Stimulated activated naive CD8-positive, alpha-beta T cell treated with anti-CD3 and anti-CD28 coated beads, Interleukin-15, amount 100 ng/mL, for 72 hours (primary cell): Measurements from ENCODE around the gene FRS2.
"Not testable (repeated sequence)": the region's sequence is repeated elsewhere in the genome, so short reads cannot be mapped to it uniquely, and the experiment has no call there.

ENCODE experiments used
- ATAC-seq: fragments of 150-1000 bp; cut with Tn5 transposase; 2 replicates; pipeline ENCODE4 v1.10.0; 2021; ENCODE audit warnings: mild to moderate bottlenecking, moderate library complexity
- DNase-seq, 2 donors: peaks; one replicate each; pipeline ENCODE4 v3.0.0; 2021 to 2022
- H3K27ac Mint-ChIP-seq, 2 donors: one replicate each; pipeline ENCODE4 v1.8.0; 2022; ENCODE audit warnings: mild to moderate bottlenecking in 2 of 2, mixed read lengths in 2 of 2, moderate library complexity in 2 of 2
- H3K27me3 Mint-ChIP-seq: one replicate; pipeline ENCODE4 v1.8.0; 2022; ENCODE audit warnings: mixed read lengths
- H3K4me1 Mint-ChIP-seq: one replicate; pipeline ENCODE4 v1.8.0; 2022; ENCODE audit warnings: mild to moderate bottlenecking, mixed read lengths
- H3K4me3 Mint-ChIP-seq, 2 donors: one replicate each; pipeline ENCODE4 v1.8.0; 2022; ENCODE audit warnings: mild to moderate bottlenecking in 2 of 2, mixed read lengths in 2 of 2, moderate library complexity in 1 of 2
- H3K9me3 Mint-ChIP-seq, 2 donors: one replicate each; pipeline ENCODE4 v1.8.0; 2022; ENCODE audit warnings: mixed read lengths in 2 of 2

The FRS2 gene

GRCh38 chr12:69600804-69601203, 130.6 kb downstream of the FRS2 start:
- no peak overlapping the region for H3K4me3 Mint-ChIP-seq
- H3K27me3 Mint-ChIP-seq: no peaks in the 10 kb centered on the region
- DNase-seq (no peak), ATAC-seq (no peak)
- H3K27ac Mint-ChIP-seq: peak overlapping the region in 1 of 2 donors; percentile 45
- no peaks in the 10 kb centered on the region for H3K4me1 Mint-ChIP-seq
- no peaks in the 10 kb centered on the region for H3K9me3 Mint-ChIP-seq

GRCh38 chr12:69601962-69602685, 131.9 kb downstream of the FRS2 start:
- H3K4me1 Mint-ChIP-seq: no peaks in the 10 kb centered on the region
- no peak for DNase-seq
- no peak overlapping the region for H3K4me3 Mint-ChIP-seq
- no peak overlapping the region for H3K27ac Mint-ChIP-seq
- ATAC-seq: no peak
- H3K9me3 Mint-ChIP-seq: no peaks in the 10 kb centered on the region
- no peaks in the 10 kb centered on the region for H3K27me3 Mint-ChIP-seq

GRCh38 chr12:69602954-69603353, 132.8 kb downstream of the FRS2 start:
- H3K9me3 Mint-ChIP-seq: no peaks in the 10 kb centered on the region
- DNase-seq: no peak
- no peaks in the 10 kb centered on the region for H3K27me3 Mint-ChIP-seq
- ATAC-seq: no peak
- no peaks in the 10 kb centered on the region for H3K4me1 Mint-ChIP-seq
- no peak overlapping the region for H3K27ac Mint-ChIP-seq
- H3K4me3 Mint-ChIP-seq: no peak overlapping the region

- H3K27me3 Mint-ChIP-seq, H3K4me3 Mint-ChIP-seq, DNase-seq, ATAC-seq, H3K9me3 Mint-ChIP-seq, H3K4me1 Mint-ChIP-seq, H3K27ac Mint-ChIP-seq: not testable (repeated sequence)
Observed at GRCh38 chr12:69603556-69603955, 133.4 kb downstream of the FRS2 start.

- ATAC-seq, H3K9me3 Mint-ChIP-seq, H3K4me3 Mint-ChIP-seq, H3K4me1 Mint-ChIP-seq, DNase-seq, H3K27ac Mint-ChIP-seq, H3K27me3 Mint-ChIP-seq: not testable (repeated sequence)
Observed at GRCh38 chr12:69604275-69604674, 134.1 kb downstream of the FRS2 start.

GRCh38 chr12:69608114-69608513, 137.9 kb downstream of the FRS2 start:
- no peak for ATAC-seq
- Mint-ChIP-seq H3K27me3 (peaks cover 9% of the 10 kb centered on the region), H3K27ac (no peak overlapping the region), H3K9me3 (no peaks in the 10 kb centered on the region), H3K4me3 (no peak overlapping the region), H3K4me1 (no peaks in the 10 kb centered on the region)
- DNase-seq: no peak

GRCh38 chr12:69610126-69610525, 139.9 kb downstream of the FRS2 start:
- Mint-ChIP-seq H3K9me3 (no peaks in the 10 kb centered on the region), H3K4me1 (no peaks in the 10 kb centered on the region), H3K4me3 (no peak overlapping the region), H3K27me3 (peaks cover 9% of the 10 kb centered on the region), H3K27ac (no peak overlapping the region)
- DNase-seq (no peak), ATAC-seq (no peak)

- H3K27ac Mint-ChIP-seq: peak within 1 kb of the TSS in 1 of 2 donors; percentile 48
- H3K9me3 Mint-ChIP-seq: no peaks in the 10 kb centered on the region
- no peak for ATAC-seq
- DNase-seq: no peak
- peaks cover 13% of the 10 kb centered on the region for H3K27me3 Mint-ChIP-seq
- no peaks in the 10 kb centered on the region for H3K4me1 Mint-ChIP-seq
- H3K4me3 Mint-ChIP-seq: no peak within 1 kb of the TSS
Observed at GRCh38 chr12:69610729-69611128, 140.5 kb downstream of the FRS2 start, which contains the start of gene LRRC10. Gene LRRC10 (minus strand): TSS chr12:69610907. CDS start chr12:69610838, 69 bp downstream.

GRCh38 chr12:69613351-69613750, 143.2 kb downstream of the FRS2 start:
- Mint-ChIP-seq H3K27me3 (peaks cover 17% of the 10 kb centered on the region), H3K27ac (no peak overlapping the region), H3K4me1 (no peaks in the 10 kb centered on the region), H3K4me3 (no peak overlapping the region), H3K9me3 (no peaks in the 10 kb centered on the region)
- ATAC-seq (no peak), DNase-seq (no peak)

- no peak overlapping the region for H3K4me3 Mint-ChIP-seq
- no peak for ATAC-seq
- no peak overlapping the region for H3K27ac Mint-ChIP-seq
- no peak for DNase-seq
- no peaks in the 10 kb centered on the region for H3K9me3 Mint-ChIP-seq
- H3K27me3 Mint-ChIP-seq: peaks cover 8% of the 10 kb centered on the region
- no peaks in the 10 kb centered on the region for H3K4me1 Mint-ChIP-seq
Observed at GRCh38 chr12:69616025-69616424, 145.8 kb downstream of the FRS2 start.

- Mint-ChIP-seq H3K4me1 (no peaks in the 10 kb centered on the region), H3K27ac (no peak overlapping the region), H3K27me3 (peaks cover 23% of the 10 kb centered on the region), H3K9me3 (no peaks in the 10 kb centered on the region), H3K4me3 (no peak overlapping the region)
- no peak for ATAC-seq
- DNase-seq: no peak
Observed at GRCh38 chr12:69619050-69619449, 148.9 kb downstream of the FRS2 start.

- no peak overlapping the region for H3K4me3 Mint-ChIP-seq
- peaks cover 23% of the 10 kb centered on the region for H3K27me3 Mint-ChIP-seq
- no peaks in the 10 kb centered on the region for H3K4me1 Mint-ChIP-seq
- no peak for DNase-seq
- no peaks in the 10 kb centered on the region for H3K9me3 Mint-ChIP-seq
- no peak overlapping the region for H3K27ac Mint-ChIP-seq
- no peak for ATAC-seq
Observed at GRCh38 chr12:69620077-69620476, 149.9 kb downstream of the FRS2 start.

GRCh38 chr12:69620921-69621320, 150.7 kb downstream of the FRS2 start:
- no peaks in the 10 kb centered on the region for H3K9me3 Mint-ChIP-seq
- H3K27me3 Mint-ChIP-seq: peaks cover 17% of the 10 kb centered on the region
- ATAC-seq: no peak
- no peak overlapping the region for H3K27ac Mint-ChIP-seq
- H3K4me1 Mint-ChIP-seq: no peaks in the 10 kb centered on the region
- no peak overlapping the region for H3K4me3 Mint-ChIP-seq
- DNase-seq: no peak

- DNase-seq (no peak), ATAC-seq (no peak)
- no peaks in the 10 kb centered on the region for H3K4me1 Mint-ChIP-seq
- no peak overlapping the region for H3K27ac Mint-ChIP-seq
- H3K4me3 Mint-ChIP-seq: no peak overlapping the region
- H3K9me3 Mint-ChIP-seq: no peaks in the 10 kb centered on the region
- peaks cover 15% of the 10 kb centered on the region for H3K27me3 Mint-ChIP-seq
Observed at GRCh38 chr12:69621551-69621950, 151.4 kb downstream of the FRS2 start.

- no peak for ATAC-seq
- no peaks in the 10 kb centered on the region for H3K9me3 Mint-ChIP-seq
- peaks cover 15% of the 10 kb centered on the region for H3K27me3 Mint-ChIP-seq
- H3K27ac Mint-ChIP-seq: no peak overlapping the region
- no peak for DNase-seq
- no peaks in the 10 kb centered on the region for H3K4me1 Mint-ChIP-seq
- H3K4me3 Mint-ChIP-seq: no peak overlapping the region
Observed at GRCh38 chr12:69623970-69624369, 153.8 kb downstream of the FRS2 start.

GRCh38 chr12:69627501-69627900, 157.3 kb downstream of the FRS2 start:
- Mint-ChIP-seq H3K9me3 (no peaks in the 10 kb centered on the region), H3K27me3 (peaks cover 2% of the 10 kb centered on the region), H3K27ac (no peak overlapping the region), H3K4me1 (no peaks in the 10 kb centered on the region), H3K4me3 (no peak overlapping the region)
- DNase-seq (no peak), ATAC-seq (no peak)
